NCI-H774 (cell line): ENCODE measurements around the gene SMAD3.
A peak's percentile ranks its signal among the peaks of the same experiment; 100 is the strongest.
"Not testable (repeated sequence)": the region's sequence is repeated elsewhere in the genome, so short reads cannot be mapped to it uniquely, and the experiment has no call there.

Experiments
- DNase-seq: peaks from one replicate; lab custom pipeline; 2025; lab: John Stamatoyannopoulos, UW

The SMAD3 gene

GRCh38 chr15:67109141-67110034, 44.0 kb downstream of the SMAD3 start:
- DNase-seq: no peak

GRCh38 chr15:67110361-67110781, 45.0 kb downstream of the SMAD3 start:
- no peak for DNase-seq

- no peak for DNase-seq
These were observed 45.8 kb downstream of the SMAD3 start for GRCh38 chr15:67110958-67111864.

- no peak for DNase-seq
These were observed 48.6 kb downstream of the SMAD3 start for GRCh38 chr15:67114046-67114445.

- peak; percentile 9 for DNase-seq
These were observed 49.6 kb downstream of the SMAD3 start for GRCh38 chr15:67114846-67115585.

GRCh38 chr15:67115586-67115969, 50.2 kb downstream of the SMAD3 start:
- DNase-seq: no peak

- DNase-seq: no peak
These were observed 51.3 kb downstream of the SMAD3 start for GRCh38 chr15:67116742-67117141.

- no peak for DNase-seq
These were observed 52.0 kb downstream of the SMAD3 start for GRCh38 chr15:67117370-67117769.

GRCh38 chr15:67118808-67119207, 53.4 kb downstream of the SMAD3 start:
- no peak for DNase-seq

- no peak for DNase-seq
These were observed 53.9 kb downstream of the SMAD3 start for GRCh38 chr15:67119238-67119846.

GRCh38 chr15:67120009-67120838, 54.8 kb downstream of the SMAD3 start:
- DNase-seq: no peak

- no peak for DNase-seq
These were observed 55.6 kb downstream of the SMAD3 start for GRCh38 chr15:67120839-67121643.

GRCh38 chr15:67121644-67122605, 56.5 kb downstream of the SMAD3 start:
- no peak for DNase-seq

GRCh38 chr15:67122816-67123215, 57.4 kb downstream of the SMAD3 start:
- not testable (repeated sequence) for DNase-seq

- DNase-seq: not testable (repeated sequence)
These were observed 57.9 kb downstream of the SMAD3 start for GRCh38 chr15:67123291-67123690.

GRCh38 chr15:67124111-67124510, 58.7 kb downstream of the SMAD3 start:
- DNase-seq: no peak

- DNase-seq: no peak
These were observed 59.6 kb downstream of the SMAD3 start for GRCh38 chr15:67124911-67125588.
